ENCODE data around the gene ATG10.

DNA sequence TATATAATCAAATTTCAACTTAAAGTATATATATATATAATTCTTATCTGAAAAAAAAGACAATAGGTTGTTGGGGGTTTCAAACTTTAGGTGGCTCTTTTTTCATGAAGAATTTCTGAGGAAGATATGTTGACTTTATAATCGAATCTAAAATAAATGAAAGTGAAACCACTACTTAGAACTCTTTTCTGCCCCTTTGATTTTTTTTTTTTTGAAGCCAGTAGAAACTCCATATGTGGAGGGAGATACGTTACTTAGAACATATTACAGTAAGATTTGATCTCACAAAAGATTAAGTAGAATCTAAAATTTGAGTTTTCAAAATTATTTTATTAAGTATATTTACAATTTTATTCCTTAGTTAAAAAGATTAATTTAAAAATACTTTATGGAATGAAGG, 96.9 kb downstream of the ATG10 start:
- TF ChIP-seq, protein P1, sequence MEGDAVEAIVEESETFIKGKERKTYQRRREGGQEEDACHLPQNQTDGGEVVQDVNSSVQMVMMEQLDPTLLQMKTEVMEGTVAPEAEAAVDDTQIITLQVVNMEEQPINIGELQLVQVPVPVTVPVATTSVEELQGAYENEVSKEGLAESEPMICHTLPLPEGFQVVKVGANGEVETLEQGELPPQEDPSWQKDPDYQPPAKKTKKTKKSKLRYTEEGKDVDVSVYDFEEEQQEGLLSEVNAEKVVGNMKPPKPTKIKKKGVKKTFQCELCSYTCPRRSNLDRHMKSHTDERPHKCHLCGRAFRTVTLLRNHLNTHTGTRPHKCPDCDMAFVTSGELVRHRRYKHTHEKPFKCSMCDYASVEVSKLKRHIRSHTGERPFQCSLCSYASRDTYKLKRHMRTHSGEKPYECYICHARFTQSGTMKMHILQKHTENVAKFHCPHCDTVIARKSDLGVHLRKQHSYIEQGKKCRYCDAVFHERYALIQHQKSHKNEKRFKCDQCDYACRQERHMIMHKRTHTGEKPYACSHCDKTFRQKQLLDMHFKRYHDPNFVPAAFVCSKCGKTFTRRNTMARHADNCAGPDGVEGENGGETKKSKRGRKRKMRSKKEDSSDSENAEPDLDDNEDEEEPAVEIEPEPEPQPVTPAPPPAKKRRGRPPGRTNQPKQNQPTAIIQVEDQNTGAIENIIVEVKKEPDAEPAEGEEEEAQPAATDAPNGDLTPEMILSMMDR (IDR thresholded peaks at IDR 0.05) = no peak
- TF ChIP-seq POLR2AphosphoS5 (IDR thresholded peaks at IDR 0.05) = no peak

Measured in transverse colon (tissue), 4 donors.